Fibroblast of the conjunctiva (primary cell): ENCODE measurements around the gene BCL10.

Experiments
- DNase-seq: peaks from one replicate; pipeline ENCODE4 v3.0.0-alpha.2; 2010; ENCODE audit warnings: low read depth

The BCL10 gene

DNA sequence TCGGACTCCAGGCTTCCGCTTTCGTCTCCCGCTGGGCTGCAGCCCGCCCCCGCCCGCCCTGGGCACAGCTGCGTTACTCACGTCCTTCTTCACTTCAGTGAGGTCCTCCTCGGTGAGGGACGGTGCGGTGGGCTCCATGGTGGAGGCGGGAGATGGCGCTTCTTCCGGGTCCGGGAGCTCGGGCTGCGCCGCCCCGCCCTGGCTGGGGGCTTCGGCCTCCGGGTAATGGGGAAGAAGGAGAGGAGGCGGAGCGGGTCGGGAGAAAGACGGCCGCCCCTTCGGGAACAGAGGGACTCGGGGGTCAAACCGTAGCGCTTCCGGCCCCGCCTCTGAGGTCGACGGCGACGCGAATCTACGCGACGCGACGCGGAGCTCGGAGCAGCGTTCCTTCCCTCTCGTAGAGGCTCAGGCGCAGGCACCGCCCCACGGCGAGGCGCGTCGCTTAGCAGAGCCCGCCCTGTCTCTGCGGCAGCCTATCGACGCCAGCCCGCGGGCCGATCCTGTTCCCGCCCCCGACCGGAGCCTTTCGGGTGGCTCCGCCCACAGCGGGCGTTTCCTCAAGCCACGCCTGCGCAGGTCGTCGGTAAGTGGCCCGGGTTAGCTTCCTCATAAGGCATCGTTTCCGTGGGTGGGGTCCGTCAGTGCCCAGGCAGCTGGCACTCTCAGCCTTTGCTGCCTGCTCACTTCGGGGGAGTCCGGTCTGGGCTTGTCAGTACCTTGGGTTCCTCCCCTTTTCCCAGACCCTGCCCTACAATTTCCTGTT lies at the start of gene BCL10:
Gene BCL10, minus strand, starts transcription at position 418 of the 763 bp plus-strand sequence. Its CDS starts 280 bp downstream, at position 138.
- peak; percentile 98 for DNase-seq

- DNase-seq: no peak
These were observed 49.5 kb upstream of the BCL10 start for GRCh38 chr1:85325920-85326319.

- DNase-seq: no peak
These were observed 47.3 kb upstream of the BCL10 start for GRCh38 chr1:85323770-85324169.

GRCh38 chr1:85322655-85323054 lies 46.2 kb upstream of the BCL10 start:
- no peak for DNase-seq

DNA sequence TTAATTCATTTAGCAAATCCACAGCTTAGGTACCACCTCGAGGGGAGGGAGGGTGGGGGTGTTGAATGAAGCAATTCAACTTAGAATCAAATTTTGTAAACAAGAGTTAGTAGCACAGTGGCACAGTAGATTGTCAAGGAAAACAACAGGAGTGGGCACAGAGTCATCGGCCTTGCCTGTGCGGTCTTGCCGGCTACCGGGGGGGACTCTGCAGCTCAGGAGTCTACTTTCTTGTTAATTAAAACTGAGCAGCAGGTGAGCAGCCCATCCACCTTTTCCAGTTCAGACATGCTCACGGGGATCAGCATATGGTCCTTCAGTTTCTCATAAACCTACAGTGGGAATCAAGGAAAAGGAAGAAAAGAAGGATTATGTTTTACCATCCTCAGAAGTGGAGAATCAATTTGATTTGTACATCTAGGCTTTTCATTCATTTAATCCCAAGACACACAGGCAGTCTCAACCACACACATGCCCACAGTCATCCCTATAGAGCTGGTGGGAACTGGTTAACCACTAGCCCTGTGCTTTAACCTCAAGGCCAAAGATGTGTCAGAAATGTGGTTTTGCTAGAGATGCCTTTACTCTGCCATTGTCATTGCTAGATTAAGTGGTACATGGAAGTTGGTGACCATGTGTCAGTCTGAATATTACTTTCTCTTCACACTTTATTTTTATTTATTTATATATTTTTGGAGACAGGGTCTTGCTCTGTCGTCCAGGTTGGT lies 45.0 kb upstream of the BCL10 start:
- DNase-seq: no peak

DNA sequence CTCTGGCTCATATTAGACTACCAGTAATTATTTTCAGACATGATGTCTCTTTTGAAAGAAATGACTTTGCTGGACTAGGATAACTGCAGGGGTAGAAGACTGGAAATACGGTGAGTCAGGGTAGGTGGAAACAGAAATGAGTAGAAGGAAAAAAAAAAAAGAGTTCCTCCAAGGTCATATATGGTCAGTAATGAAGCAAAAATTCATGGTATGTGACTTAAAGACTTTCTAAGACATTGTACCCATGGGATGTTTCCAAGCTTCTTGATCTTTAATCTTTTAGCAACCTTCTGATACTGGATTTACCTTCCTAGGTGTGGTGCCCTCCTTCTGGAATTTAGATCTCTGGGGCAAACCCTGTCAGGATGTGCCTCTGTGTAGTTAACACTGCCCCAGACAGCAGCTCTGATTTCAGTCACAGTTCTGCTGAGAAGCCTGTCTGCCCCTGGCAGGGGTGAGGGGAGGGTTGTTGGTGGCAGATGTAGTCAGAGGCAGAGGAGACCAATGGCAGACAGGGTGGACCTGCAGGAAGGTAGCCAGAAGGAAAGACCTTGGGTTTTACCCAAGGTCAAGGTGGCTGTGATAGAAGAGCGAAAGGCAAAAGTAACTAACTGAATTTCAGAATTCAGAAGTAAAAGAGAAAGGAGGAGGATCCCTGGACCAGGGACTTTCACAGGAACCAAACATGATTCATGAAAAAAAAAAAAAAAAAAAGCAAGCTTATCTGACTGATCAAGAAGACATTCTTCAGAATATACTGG lies 44.1 kb upstream of the BCL10 start:
- peak; percentile 31 for DNase-seq

- no peak for DNase-seq
These were observed 43.5 kb upstream of the BCL10 start for GRCh38 chr1:85319931-85320330.

GRCh38 chr1:85319491-85319890 lies 43.1 kb upstream of the BCL10 start:
- no peak for DNase-seq

DNA sequence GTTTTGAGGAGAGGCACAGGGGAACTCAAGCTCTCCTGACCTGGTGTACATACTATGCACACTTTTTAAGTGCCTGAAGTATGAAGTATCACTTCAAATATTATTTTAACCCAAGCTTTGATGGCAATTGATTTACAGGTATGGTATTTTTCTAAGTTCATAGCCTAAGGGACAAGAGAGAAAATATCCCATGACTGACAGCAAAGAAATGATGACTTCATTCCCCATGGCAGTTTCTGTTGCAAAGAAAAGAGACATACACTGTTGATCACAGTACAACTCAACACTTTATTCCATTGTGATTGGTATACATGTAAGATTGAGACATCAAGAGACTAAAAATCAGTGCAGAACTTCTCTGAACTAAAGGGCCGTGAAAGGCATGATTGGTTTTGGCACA lies 41.8 kb upstream of the BCL10 start:
- DNase-seq: no peak

- no peak for DNase-seq
These were observed 41.1 kb upstream of the BCL10 start for GRCh38 chr1:85317560-85317959.

DNA sequence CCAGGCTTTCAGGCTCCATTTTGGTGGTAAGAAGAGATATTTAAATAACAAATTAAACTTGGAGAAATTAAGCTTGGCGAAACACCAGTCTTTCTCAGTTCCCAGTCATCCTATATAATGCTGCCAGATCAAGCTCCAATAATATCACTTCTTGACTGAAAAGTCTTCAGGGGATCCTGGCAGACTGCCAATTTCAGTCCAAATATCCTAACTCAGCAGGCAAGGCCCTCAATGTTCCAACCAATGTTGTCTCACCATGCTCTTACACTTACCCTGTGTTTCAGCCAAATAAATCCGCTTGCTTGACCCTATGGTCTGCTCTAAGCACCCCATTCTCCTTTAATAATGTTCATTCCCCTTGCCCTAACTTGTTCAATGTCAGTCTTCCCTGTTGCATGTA lies 39.9 kb upstream of the BCL10 start:
- DNase-seq: no peak

DNA sequence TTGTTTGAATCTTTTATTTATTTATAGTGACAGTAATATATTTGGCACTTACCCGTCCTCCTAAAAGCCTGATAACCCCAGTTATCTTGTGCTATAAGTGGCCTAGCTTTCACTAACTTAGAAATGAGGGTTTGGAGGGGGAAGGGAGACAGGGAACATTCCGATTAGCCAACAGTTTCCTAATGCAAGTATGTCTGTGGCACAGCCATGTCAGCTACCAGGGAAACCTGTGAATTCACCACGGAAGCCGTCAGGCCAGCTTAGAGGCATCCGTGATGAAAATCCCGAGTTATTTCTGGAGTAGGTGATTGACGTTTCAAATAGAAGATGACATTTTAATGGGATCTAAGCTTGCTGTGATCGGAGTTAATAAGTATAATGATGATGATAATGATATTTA lies 39.4 kb upstream of the BCL10 start:
- no peak for DNase-seq

- DNase-seq: no peak
These were observed 38.3 kb upstream of the BCL10 start for GRCh38 chr1:85314726-85315125.

DNA sequence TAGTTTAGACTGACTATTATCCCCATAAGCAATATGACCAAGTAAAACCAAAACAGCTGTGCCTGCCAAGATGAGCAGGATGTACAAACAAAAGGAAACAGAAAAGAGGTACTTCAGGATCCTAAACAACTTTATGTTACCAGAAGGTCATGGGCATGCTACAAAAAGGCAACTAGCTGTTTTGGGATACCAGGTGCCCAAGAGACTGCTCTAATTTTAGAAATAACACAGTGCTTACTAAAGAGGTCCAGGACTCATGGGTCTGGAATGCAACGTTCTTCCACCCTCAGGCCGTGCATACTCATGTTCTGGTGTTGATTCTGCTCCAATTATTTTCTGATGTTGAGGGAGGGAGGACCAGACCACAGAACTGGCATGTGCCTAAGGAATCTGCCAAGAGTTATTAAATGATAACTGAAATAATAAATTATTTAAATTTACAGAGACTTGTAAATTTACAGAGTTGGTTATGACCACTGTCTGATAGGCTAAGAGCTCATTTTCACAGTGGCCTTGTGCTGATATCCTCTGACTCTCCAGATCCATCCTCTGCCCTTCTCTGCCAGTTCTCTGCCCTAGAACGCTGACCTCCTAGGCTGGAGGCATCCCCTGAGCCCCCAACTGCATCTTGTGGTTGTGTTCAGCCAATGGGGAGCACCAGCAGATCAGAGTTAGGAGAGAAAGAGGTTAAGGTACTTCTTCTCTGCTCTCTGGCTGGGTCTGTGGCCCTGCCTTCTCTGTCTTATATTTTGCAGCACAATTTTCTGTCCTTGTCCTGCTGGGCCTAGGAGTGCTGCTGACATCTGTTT lies 37.7 kb upstream of the BCL10 start:
- peak; percentile 88 for DNase-seq

GRCh38 chr1:85311818-85312217 lies 35.4 kb upstream of the BCL10 start:
- no peak for DNase-seq

DNA sequence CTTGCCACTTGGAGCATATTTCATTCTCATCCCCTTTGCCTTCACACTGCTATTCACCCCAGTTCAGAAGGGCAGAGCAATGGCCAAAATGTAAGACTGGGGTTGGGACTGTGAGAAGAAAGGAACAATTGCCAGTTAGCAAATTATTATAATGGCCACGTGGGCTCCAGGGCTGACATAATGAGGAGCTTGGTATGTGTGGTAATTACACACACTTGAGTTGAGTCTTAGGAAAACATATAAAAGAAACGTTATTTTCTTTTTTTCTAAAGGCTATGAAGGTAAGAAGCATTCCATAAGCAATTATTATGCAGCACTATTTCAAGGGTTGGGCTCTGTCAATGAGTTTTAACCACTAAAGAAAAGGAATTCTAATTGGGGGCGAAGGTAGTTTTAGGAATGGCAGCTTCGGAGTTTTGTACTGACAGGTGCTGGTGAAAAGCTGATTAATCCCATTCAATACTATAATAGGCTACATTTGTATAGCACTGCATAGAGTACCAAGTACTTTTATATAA lies 32.5 kb upstream of the BCL10 start:
- DNase-seq: no peak

DNA sequence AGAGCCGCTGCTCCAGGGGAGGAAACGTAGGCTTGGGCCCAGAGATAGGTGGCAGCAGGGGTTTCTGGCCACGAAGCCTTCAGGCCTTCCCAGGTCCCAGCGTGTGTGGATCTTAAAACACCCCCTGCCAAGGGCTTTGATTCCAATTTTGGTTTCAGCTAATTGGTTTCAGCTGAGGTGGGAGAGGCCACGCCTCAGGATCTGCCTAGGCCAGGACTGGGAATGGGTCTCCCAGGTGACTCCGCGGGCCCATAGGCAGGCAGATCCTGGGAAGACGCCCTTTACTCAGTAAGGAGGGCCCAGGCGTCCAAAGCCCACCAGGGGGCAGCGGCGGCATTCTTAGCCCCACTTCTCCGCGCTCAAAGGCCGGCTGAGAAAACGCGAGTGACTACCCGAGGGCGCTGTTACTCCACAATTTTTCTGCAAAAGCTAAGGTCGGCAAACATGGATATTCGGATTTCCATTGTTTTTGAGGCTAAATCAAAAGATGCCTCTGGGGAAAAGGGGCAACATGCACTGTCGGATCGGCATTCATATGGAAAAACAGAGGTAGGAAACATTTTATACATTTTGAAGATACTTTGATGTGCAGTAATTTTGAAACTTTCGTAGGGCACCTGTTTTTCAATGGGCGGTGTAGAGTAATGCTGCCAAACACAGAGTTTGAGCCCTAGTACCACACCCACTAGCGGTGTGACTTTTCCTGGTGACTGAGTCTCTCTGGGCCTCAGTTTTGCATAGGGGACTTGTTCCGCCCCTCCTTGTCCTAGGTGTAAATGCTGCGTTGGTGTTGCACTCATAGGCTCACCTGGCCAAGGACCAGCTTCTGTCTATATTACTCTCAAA lies 31.8 kb upstream of the BCL10 start:
- DNase-seq: peak; percentile 73

DNA sequence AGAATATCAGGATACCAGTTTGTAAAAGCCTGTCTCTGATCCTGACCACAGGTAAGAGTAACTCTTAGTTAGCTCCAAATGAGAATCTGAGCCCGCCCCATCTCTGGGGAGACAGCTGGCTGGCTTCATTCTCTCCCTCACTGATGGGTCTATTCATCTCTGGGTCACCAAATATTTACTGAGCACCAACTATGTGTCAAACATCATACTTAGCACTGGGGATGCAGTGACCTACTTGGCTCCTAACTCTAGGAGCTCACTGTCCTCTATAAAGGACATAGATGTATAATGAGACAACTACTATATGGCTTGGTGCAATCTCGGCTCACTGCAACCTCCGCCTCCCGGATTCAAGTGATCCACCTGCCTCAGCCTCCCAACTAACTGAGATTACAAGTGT lies 29.8 kb upstream of the BCL10 start:
- no peak for DNase-seq

DNA sequence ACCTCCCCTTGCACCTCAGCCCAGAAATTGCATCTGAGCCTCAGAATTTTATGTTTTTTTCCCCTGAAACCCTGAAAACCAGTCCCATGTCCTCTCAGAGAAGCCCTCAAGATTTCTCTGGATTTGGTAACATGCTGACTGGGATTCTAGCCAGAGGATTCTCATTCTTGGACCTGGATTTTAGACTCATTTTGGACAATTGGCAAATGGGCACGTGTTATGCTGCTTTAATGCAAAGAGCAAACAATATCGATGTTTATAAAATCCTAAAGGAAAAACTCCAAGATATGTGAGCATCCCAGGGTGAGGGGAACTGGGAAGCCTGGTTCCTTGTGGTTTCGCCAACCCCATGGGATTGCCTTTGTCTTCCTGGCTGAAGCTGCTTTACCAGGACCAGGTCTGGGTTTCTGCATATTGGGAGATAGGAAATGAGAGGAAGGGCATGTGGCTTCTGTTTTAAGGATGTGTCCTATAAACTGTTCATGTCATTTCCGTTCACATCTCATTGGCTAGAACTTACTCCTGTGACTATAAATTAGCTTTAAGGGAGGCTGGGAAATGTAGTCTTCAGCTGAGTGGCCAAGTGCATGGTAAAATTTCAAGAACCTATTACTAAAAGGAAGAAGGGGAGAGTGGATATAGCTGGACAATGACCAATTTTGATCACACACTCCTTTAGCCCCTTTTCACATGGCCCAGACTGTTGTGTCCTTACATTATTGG lies 27.2 kb upstream of the BCL10 start:
- no peak for DNase-seq

GRCh38 chr1:85300140-85300539 lies 23.7 kb upstream of the BCL10 start:
- DNase-seq: no peak
